OCI-LY1 (cell line): Measurements from ENCODE around the gene ARHGAP32.
"Not testable (repeated sequence)": the region's sequence is repeated elsewhere in the genome, so short reads cannot be mapped to it uniquely, and the experiment has no call there.

Source experiments
- H2AFZ ChIP-seq: fragments of 200-600 bp; sonication (generic), shearing (Covaris generic); 2 replicates; pipeline ENCODE4 v1.6.0; 2014; ENCODE audit warnings: antibody characterized with exemption, mild to moderate bottlenecking, low read length
- H3F3A ChIP-seq: fragments of 200-600 bp; sonication (generic), shearing (Covaris generic); 2 replicates; pipeline ENCODE4 v1.6.0; 2014; ENCODE audit warnings: mild to moderate bottlenecking, antibody characterized with exemption, low read length, moderate library complexity; ENCODE audit not compliant: insufficient read depth
- H3K27ac ChIP-seq: fragments of 200-600 bp; sonication (generic); 2 replicates; pipeline ENCODE4 v1.5.1; 2014; ENCODE audit warnings: low read length, mixed run types, mild to moderate bottlenecking, low read depth; ENCODE audit not compliant: poor library complexity, severe bottlenecking
- H3K27me3 ChIP-seq: fragments of 200-600 bp; sonication (generic); 2 replicates; pipeline ENCODE4 v1.6.0; 2014; ENCODE audit warnings: antibody characterized with exemption, mild to moderate bottlenecking, low read length, moderate library complexity; ENCODE audit not compliant: insufficient read depth
- H3K36me3 ChIP-seq: fragments of 200-600 bp; sonication (generic); 2 replicates; pipeline ENCODE4 v1.6.1; 2014; ENCODE audit warnings: mild to moderate bottlenecking, antibody characterized with exemption, low read length, moderate library complexity, mixed read lengths; ENCODE audit not compliant: insufficient read depth
- H3K4me1 ChIP-seq: fragments of 200-600 bp; sonication (generic); 2 replicates; pipeline ENCODE4 v1.5.1; 2014; ENCODE audit warnings: mild to moderate bottlenecking, low read length, moderate library complexity; ENCODE audit not compliant: insufficient read depth, severe bottlenecking
- H3K4me2 ChIP-seq: fragments of 200-600 bp; sonication (generic), shearing (Covaris generic); 2 replicates; pipeline ENCODE4 v1.6.1; 2014; ENCODE audit warnings: low read length
- H3K4me3 ChIP-seq: fragments of 200-600 bp; sonication (generic); 2 replicates; pipeline ENCODE4 v1.5.1; 2014; ENCODE audit warnings: low read length, low read depth, mild to moderate bottlenecking, mixed read lengths; ENCODE audit not compliant: poor library complexity, severe bottlenecking
- H3K79me2 ChIP-seq: fragments of 200-600 bp; shearing (Covaris generic); 2 replicates; pipeline ENCODE4 v1.6.1; 2016; ENCODE audit warnings: mixed run types, low read length, mixed read lengths; ENCODE audit not compliant: insufficient read depth
- H3K9ac ChIP-seq: fragments of 200-600 bp; sonication (generic), shearing (Covaris generic); 2 replicates; pipeline ENCODE4 v1.6.1; 2014; ENCODE audit warnings: mild to moderate bottlenecking, low read length, mixed read lengths
- H3K9me2 ChIP-seq: fragments of 200-600 bp; sonication (generic), shearing (Covaris generic); 2 replicates; pipeline ENCODE4 v1.6.1; 2014; ENCODE audit warnings: low read depth, mild to moderate bottlenecking, low read length, mixed read lengths
- H3K9me3 ChIP-seq: fragments of 200-600 bp; shearing (Covaris generic); 2 replicates; pipeline ENCODE4 v1.6.1; 2014; ENCODE audit warnings: low read length, mixed read lengths
- H4K20me1 ChIP-seq: fragments of 200-600 bp; sonication (generic), shearing (Covaris generic); 2 replicates; pipeline ENCODE4 v1.6.0; 2016; ENCODE audit warnings: mild to moderate bottlenecking, low read length; ENCODE audit not compliant: insufficient read depth
- EZH2 ChIP-seq: fragments of 200-600 bp; sonication (generic), shearing (Covaris generic); IDR thresholded peaks from 2 replicates; pipeline ENCODE4 v1.8.0; 2017; ENCODE audit warnings: borderline replicate concordance, mixed run types, mild to moderate bottlenecking, antibody characterized with exemption, low read length, moderate library complexity, mixed read lengths
- TF ChIP-seq, protein P1 (sequence below): fragments of 200-600 bp; sonication (generic), shearing (Covaris generic); IDR thresholded peaks from 2 replicates; pipeline ENCODE4 v1.5.1; 2017; ENCODE audit warnings: mild to moderate bottlenecking, antibody characterized with exemption, low read length, moderate library complexity, mixed read lengths

ARHGAP32 gene

GRCh38 chr11:129012880-129013279 lies 179.2 kb downstream of the ARHGAP32 start:
- Histone ChIP-seq H3K9me2 (no peaks in the 10 kb centered on the region), H3K27ac (no peak overlapping the region), H2AFZ (no peak overlapping the region), H3K4me3 (no peak overlapping the region), H3K9me3 (no peaks in the 10 kb centered on the region), H3F3A (no peaks in the 10 kb centered on the region), H3K36me3 (no peaks in the 10 kb centered on the region), H3K79me2 (no peaks in the 10 kb centered on the region), H3K4me2 (no peak overlapping the region), H3K9ac (no peak overlapping the region), H3K27me3 (no peaks in the 10 kb centered on the region), H3K4me1 (no peaks in the 10 kb centered on the region), H4K20me1 (no peaks in the 10 kb centered on the region)
- TF ChIP-seq, protein P1, sequence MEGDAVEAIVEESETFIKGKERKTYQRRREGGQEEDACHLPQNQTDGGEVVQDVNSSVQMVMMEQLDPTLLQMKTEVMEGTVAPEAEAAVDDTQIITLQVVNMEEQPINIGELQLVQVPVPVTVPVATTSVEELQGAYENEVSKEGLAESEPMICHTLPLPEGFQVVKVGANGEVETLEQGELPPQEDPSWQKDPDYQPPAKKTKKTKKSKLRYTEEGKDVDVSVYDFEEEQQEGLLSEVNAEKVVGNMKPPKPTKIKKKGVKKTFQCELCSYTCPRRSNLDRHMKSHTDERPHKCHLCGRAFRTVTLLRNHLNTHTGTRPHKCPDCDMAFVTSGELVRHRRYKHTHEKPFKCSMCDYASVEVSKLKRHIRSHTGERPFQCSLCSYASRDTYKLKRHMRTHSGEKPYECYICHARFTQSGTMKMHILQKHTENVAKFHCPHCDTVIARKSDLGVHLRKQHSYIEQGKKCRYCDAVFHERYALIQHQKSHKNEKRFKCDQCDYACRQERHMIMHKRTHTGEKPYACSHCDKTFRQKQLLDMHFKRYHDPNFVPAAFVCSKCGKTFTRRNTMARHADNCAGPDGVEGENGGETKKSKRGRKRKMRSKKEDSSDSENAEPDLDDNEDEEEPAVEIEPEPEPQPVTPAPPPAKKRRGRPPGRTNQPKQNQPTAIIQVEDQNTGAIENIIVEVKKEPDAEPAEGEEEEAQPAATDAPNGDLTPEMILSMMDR = no peak
- no peak for TF ChIP-seq EZH2

DNA sequence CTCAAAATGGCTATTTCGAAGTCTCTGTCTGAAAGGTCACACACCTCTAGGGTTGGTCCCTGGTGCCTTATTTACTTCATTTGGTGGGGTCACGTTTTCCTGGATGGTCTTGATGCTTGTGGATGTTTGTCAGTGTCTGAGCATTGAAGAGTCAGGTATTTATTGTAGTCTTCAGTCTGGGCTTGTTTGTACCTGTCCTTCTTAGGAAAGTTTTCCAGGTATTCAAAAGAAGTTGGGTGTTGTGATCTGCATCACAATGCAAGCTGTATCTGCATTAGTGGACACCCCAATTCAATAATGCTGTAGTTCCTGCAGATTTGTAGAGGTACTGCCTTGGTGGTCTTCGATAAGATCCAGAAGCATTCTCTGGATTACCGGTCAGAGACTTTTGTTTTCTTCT lies 186.0 kb downstream of the ARHGAP32 start:
- Histone ChIP-seq H3K4me3 (no peak overlapping the region), H3K9me2 (no peaks in the 10 kb centered on the region), H3K9ac (no peak overlapping the region), H3K9me3 (no peaks in the 10 kb centered on the region), H3K4me1 (no peaks in the 10 kb centered on the region), H2AFZ (no peak overlapping the region), H3K79me2 (no peaks in the 10 kb centered on the region), H4K20me1 (no peaks in the 10 kb centered on the region), H3K27ac (no peak overlapping the region), H3K36me3 (no peaks in the 10 kb centered on the region), H3F3A (no peaks in the 10 kb centered on the region), H3K4me2 (no peak overlapping the region), H3K27me3 (no peaks in the 10 kb centered on the region)
- no peak for TF ChIP-seq EZH2
- TF ChIP-seq, protein P1 = no peak

- not testable (repeated sequence) for H3K9ac ChIP-seq, H3K9me2 ChIP-seq, H3K4me2 ChIP-seq, H3K4me3 ChIP-seq, H2AFZ ChIP-seq, H3K79me2 ChIP-seq, H3K4me1 ChIP-seq, H3K36me3 ChIP-seq, H3F3A ChIP-seq, H3K27ac ChIP-seq, H4K20me1 ChIP-seq, H3K9me3 ChIP-seq, H3K27me3 ChIP-seq
These were observed 193.0 kb downstream of the ARHGAP32 start for GRCh38 chr11:128999165-128999564.

GRCh38 chr11:128988242-128988970 lies 203.7 kb downstream of the ARHGAP32 start:
- TF ChIP-seq EZH2 = no peak
- TF ChIP-seq, protein P1 = no peak
- Histone ChIP-seq H3K4me3 (no peak overlapping the region), H3K79me2 (no peaks in the 10 kb centered on the region), H3K27me3 (no peaks in the 10 kb centered on the region), H3K27ac (no peak overlapping the region), H3K4me1 (no peaks in the 10 kb centered on the region), H3K4me2 (no peak overlapping the region), H3K9ac (no peak overlapping the region), H3K9me2 (no peaks in the 10 kb centered on the region), H2AFZ (no peak overlapping the region), H3F3A (no peaks in the 10 kb centered on the region), H3K36me3 (no peaks in the 10 kb centered on the region), H3K9me3 (no peaks in the 10 kb centered on the region), H4K20me1 (no peaks in the 10 kb centered on the region)
